Measurements from ENCODE around the gene ZKSCAN4. TPM values are rescaled to one million over a fixed set of nuclear protein-coding genes. Genes with fewer than 3 reads are reported as not detected.

The ZKSCAN4 gene
- total RNA-seq, 4 donors from 2014 or later, result 1.7 to 5.4 (median 4.4) TPM

- 66% methylated on average over 8 of the region's 8 CpGs for WGBS
- Histone ChIP-seq H3K27me3 (peaks cover 0 to 63% (median 31%) of the 10 kb centered on the region in 4 donors), H3K4me1 (peaks cover 10 to 29% (median 17%) of the 10 kb centered on the region in 4 donors), H3K4me3 (no peak overlapping the region), H3K27ac (replicated peaks in 1 of 4) (no peak overlapping the region), H3K9me3 (no peaks in the 10 kb centered on the region), H3K36me3 (no peaks in the 10 kb centered on the region)
- no peak for DNase-seq (ENCODE audit: extremely low spot score)
- intact Hi-C loops (cut with DNase I), result no loop called here
- TF ChIP-seq EP300 (IDR thresholded peaks at IDR 0.05) (no peak), POLR2A (IDR thresholded peaks at IDR 0.05; ENCODE audit: low read depth) (no peak), POLR2AphosphoS5 (IDR thresholded peaks at IDR 0.05) (no peak)
- TF ChIP-seq, protein P1, sequence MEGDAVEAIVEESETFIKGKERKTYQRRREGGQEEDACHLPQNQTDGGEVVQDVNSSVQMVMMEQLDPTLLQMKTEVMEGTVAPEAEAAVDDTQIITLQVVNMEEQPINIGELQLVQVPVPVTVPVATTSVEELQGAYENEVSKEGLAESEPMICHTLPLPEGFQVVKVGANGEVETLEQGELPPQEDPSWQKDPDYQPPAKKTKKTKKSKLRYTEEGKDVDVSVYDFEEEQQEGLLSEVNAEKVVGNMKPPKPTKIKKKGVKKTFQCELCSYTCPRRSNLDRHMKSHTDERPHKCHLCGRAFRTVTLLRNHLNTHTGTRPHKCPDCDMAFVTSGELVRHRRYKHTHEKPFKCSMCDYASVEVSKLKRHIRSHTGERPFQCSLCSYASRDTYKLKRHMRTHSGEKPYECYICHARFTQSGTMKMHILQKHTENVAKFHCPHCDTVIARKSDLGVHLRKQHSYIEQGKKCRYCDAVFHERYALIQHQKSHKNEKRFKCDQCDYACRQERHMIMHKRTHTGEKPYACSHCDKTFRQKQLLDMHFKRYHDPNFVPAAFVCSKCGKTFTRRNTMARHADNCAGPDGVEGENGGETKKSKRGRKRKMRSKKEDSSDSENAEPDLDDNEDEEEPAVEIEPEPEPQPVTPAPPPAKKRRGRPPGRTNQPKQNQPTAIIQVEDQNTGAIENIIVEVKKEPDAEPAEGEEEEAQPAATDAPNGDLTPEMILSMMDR (IDR thresholded peaks at IDR 0.05), result no peak
These were observed 36.6 kb downstream of the ZKSCAN4 start for GRCh38 chr6:28215425-28215824.

GRCh38 chr6:28213213-28213523 lies 38.9 kb downstream of the ZKSCAN4 start:
- Histone ChIP-seq H3K27ac (replicated peaks in 1 of 4) (no peak overlapping the region), H3K4me3 (no peak overlapping the region), H3K4me1 (peaks cover 5 to 19% (median 10%) of the 10 kb centered on the region in 4 donors), H3K27me3 (peaks cover 0 to 86% (median 53%) of the 10 kb centered on the region in 4 donors), H3K36me3 (no peaks in the 10 kb centered on the region), H3K9me3 (no peaks in the 10 kb centered on the region)
- WGBS, result 31% methylated on average over 2 of the region's 2 CpGs
- no peak for DNase-seq (ENCODE audit: extremely low spot score)
- intact Hi-C loops (cut with DNase I), result no loop called here
- no peak for TF ChIP-seq EP300 (IDR thresholded peaks at IDR 0.05)

- Histone ChIP-seq H3K4me1 (peaks cover 5 to 21% (median 10%) of the 10 kb centered on the region in 4 donors), H3K4me3 (peak overlapping the region in 3 of 4 donors; percentile 11 to 43 (median 36)), H3K27ac (replicated peaks in 1 of 4) (no peak overlapping the region), H3K9me3 (no peaks in the 10 kb centered on the region), H3K36me3 (no peaks in the 10 kb centered on the region), H3K27me3 (peaks cover 0 to 91% (median 58%) of the 10 kb centered on the region in 4 donors)
- WGBS, result 3% methylated on average over 21 of the region's 21 CpGs
- DNase-seq (ENCODE audit: extremely low spot score), result no peak
- intact Hi-C loops (cut with DNase I), result no loop called here
- TF ChIP-seq POLR2AphosphoS5 (IDR thresholded peaks at IDR 0.05) (no peak), EP300 (IDR thresholded peaks at IDR 0.05) (no peak), POLR2A (IDR thresholded peaks at IDR 0.05; ENCODE audit: low read depth) (no peak)
- TF ChIP-seq, protein P1 (IDR thresholded peaks at IDR 0.05), result no peak
These were observed 39.4 kb downstream of the ZKSCAN4 start for GRCh38 chr6:28212510-28213212.

DNA sequence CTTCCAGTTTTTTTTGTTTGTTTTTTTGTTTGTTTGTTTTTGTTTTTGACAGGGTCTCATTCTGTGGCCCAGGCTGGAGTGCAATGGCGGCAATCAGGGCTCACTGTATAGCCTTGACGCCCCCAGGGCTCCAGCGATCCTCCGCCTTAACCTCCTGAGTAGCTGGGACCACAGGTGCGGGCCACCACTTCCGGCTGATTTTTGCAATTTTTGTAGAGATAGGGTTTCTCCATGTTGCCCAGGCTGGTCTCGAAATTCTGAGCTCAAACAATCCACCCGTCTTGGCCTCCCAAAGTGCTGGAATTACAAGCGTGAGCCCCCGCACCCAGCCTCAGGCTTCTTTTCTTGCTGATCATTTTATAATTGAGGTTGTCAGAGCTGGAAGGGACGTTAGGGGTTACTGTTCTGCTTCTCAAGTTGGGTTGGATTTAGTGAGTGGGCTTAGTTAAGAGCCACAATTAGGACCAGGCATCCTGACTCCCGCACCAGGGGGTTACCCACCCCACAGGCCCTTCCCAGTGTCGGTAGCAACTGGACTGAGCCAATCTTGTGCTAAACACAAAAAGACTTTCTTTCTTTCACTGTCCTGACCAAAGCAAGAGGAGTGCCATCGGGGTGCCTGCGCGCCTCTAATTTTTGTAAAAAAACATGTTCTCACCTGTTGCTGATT lies 40.1 kb downstream of the ZKSCAN4 start:
- H3K9me3 ChIP-seq, result peaks cover 0 to 3% (median 0%) of the 10 kb centered on the region in 4 donors
- TF ChIP-seq, protein P1 (IDR thresholded peaks at IDR 0.05), result no peak
- no peak for TF ChIP-seq POLR2A (IDR thresholded peaks at IDR 0.05; ENCODE audit: low read depth)
- no peak for TF ChIP-seq EP300 (IDR thresholded peaks at IDR 0.05)
- TF ChIP-seq POLR2AphosphoS5 (IDR thresholded peaks at IDR 0.05), result no peak
- H3K4me1 ChIP-seq, result peaks cover 5 to 28% (median 15%) of the 10 kb centered on the region in 4 donors
- H3K36me3 ChIP-seq, result no peaks in the 10 kb centered on the region
- H3K27ac ChIP-seq (replicated peaks in 1 of 4), result no peak overlapping the region
- DNase-seq (ENCODE audit: extremely low spot score), result no peak
- H3K27me3 ChIP-seq, result peaks cover 0 to 98% (median 64%) of the 10 kb centered on the region in 4 donors
- intact Hi-C loops (cut with DNase I), result no loop called here
- peak overlapping the region in 3 of 4 donors; percentile 11 to 43 (median 36) for H3K4me3 ChIP-seq
- 10% methylated on average over 16 of the region's 16 CpGs for whole genome bisulfite sequencing

DNA sequence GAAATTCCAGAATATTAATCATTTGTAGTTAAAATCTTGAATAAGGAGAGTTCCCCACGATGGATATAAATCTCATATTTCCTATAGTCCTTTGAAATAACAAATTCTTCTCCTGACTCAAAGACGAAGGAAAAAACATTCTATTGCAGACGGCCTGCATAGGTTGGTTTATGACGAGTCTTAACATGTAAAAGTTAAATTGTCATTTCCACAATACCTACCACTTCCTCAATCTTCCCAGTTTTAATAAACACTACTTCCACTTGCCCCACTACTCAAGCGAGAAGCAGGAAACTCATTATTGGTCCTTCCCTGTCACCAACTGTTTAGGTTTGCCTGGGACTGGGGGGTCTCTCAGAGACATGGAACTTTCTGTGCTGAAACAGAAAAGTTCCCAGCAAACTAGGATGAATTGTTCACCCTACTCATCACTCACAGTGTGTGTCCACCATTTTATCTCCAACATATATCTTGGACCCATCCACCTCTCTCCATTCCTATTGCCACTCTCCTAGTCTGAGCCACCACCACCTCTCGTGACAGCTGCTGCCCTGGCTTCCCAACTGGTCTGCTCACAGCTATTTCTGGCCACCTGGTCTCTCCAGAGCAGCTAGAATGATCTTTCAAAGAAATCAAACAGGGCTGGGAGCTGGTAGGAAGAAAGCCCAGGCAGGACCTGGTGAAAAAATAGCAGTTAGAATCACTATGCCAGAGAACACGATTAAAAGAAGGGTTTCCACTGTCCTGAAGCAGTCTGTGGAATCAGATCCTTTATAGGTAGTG lies 42.1 kb downstream of the ZKSCAN4 start:
- H3K9me3 ChIP-seq, result peaks cover 0 to 7% (median 2%) of the 10 kb centered on the region in 4 donors
- peaks cover 5 to 28% (median 15%) of the 10 kb centered on the region in 4 donors for H3K4me1 ChIP-seq
- no peak overlapping the region for H3K4me3 ChIP-seq
- WGBS, result 56% methylated on average over 7 of the region's 7 CpGs
- H3K27me3 ChIP-seq, result peaks cover 0 to 99% (median 68%) of the 10 kb centered on the region in 4 donors
- TF ChIP-seq POLR2AphosphoS5 (IDR thresholded peaks at IDR 0.05) (no peak), POLR2A (IDR thresholded peaks at IDR 0.05; ENCODE audit: low read depth) (no peak), EP300 (IDR thresholded peaks at IDR 0.05) (no peak)
- TF ChIP-seq, protein P1 (IDR thresholded peaks at IDR 0.05), result no peak
- intact Hi-C loops (cut with DNase I), result no loop called here
- no peak for DNase-seq (ENCODE audit: extremely low spot score)
- no peaks in the 10 kb centered on the region for H3K36me3 ChIP-seq
- no peak overlapping the region for H3K27ac ChIP-seq (replicated peaks in 1 of 4)
